Measurements from ENCODE around the gene MED8. TPM values are rescaled to one million over a fixed set of nuclear protein-coding genes. Genes with fewer than 3 reads are reported as not detected.

MED8 gene
- total RNA-seq, 1 donor from 2014 or later: 23.6 TPM

GRCh38 chr1:43357251-43357650, 32.3 kb downstream of the MED8 start:
- H3K9me3 ChIP-seq (ENCODE audit: low read depth): no peaks in the 10 kb centered on the region
- peaks cover 47% of the 10 kb centered on the region for H3K4me1 Mint-ChIP-seq
- H3K27ac ChIP-seq: no peak overlapping the region
- peaks cover 30% of the 10 kb centered on the region for H4K20me1 ChIP-seq (ENCODE audit: low read depth)
- peaks cover 23% of the 10 kb centered on the region for H3K36me3 Mint-ChIP-seq
- peaks cover 34% of the 10 kb centered on the region for H3K79me2 ChIP-seq (ENCODE audit: low read depth)
- H3K9me3 Mint-ChIP-seq: no peaks in the 10 kb centered on the region
- peak overlapping the region; percentile 98 for H3K4me3 Mint-ChIP-seq
- H3K27me3 ChIP-seq: no peaks in the 10 kb centered on the region
- H3F3A ChIP-seq (ENCODE audit: low read depth): peaks cover 28% of the 10 kb centered on the region
- H3K9ac ChIP-seq: no peak overlapping the region
- DNase-seq (ENCODE audit: low spot score): no peak
- H3K27ac Mint-ChIP-seq: no peak overlapping the region
- H3K36me3 ChIP-seq: peaks cover 12% of the 10 kb centered on the region
- peaks cover 26% of the 10 kb centered on the region for H3K4me1 ChIP-seq
- no peak overlapping the region for H2AFZ ChIP-seq (replicated peaks)
- peaks cover 3% of the 10 kb centered on the region for H3K27me3 Mint-ChIP-seq (ENCODE audit: insufficient read depth, low read depth)
- no peak overlapping the region for H3K4me3 ChIP-seq
- TF ChIP-seq EZH2phosphoT487 (IDR thresholded peaks at IDR 0.05): no peak
- H3K4me2 ChIP-seq: no peak overlapping the region

- peaks cover 7% of the 10 kb centered on the region for H4K20me1 ChIP-seq (ENCODE audit: low read depth)
- H3F3A ChIP-seq (ENCODE audit: low read depth): peaks cover 19% of the 10 kb centered on the region
- TF ChIP-seq, protein P1, sequence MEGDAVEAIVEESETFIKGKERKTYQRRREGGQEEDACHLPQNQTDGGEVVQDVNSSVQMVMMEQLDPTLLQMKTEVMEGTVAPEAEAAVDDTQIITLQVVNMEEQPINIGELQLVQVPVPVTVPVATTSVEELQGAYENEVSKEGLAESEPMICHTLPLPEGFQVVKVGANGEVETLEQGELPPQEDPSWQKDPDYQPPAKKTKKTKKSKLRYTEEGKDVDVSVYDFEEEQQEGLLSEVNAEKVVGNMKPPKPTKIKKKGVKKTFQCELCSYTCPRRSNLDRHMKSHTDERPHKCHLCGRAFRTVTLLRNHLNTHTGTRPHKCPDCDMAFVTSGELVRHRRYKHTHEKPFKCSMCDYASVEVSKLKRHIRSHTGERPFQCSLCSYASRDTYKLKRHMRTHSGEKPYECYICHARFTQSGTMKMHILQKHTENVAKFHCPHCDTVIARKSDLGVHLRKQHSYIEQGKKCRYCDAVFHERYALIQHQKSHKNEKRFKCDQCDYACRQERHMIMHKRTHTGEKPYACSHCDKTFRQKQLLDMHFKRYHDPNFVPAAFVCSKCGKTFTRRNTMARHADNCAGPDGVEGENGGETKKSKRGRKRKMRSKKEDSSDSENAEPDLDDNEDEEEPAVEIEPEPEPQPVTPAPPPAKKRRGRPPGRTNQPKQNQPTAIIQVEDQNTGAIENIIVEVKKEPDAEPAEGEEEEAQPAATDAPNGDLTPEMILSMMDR (IDR thresholded peaks at IDR 0.05): no peak
- TF ChIP-seq EZH2phosphoT487 (IDR thresholded peaks at IDR 0.05) (no peak), EZH2 (IDR thresholded peaks at IDR 0.05) (no peak)
- H3K36me3 ChIP-seq: no peaks in the 10 kb centered on the region
- H2AFZ ChIP-seq (replicated peaks): no peak overlapping the region
- H3K4me3 ChIP-seq: no peak overlapping the region
- DNase-seq (ENCODE audit: low spot score): no peak
- Mint-ChIP-seq H3K36me3 (peaks cover 4% of the 10 kb centered on the region), H3K27me3 (ENCODE audit: insufficient read depth, low read depth) (peaks cover 2% of the 10 kb centered on the region), H3K9me3 (no peaks in the 10 kb centered on the region), H3K4me1 (peaks cover 30% of the 10 kb centered on the region), H3K4me3 (no peak overlapping the region), H3K27ac (no peak overlapping the region)
- H3K79me2 ChIP-seq (ENCODE audit: low read depth): peaks cover 11% of the 10 kb centered on the region
- no peaks in the 10 kb centered on the region for H3K27me3 ChIP-seq
- H3K4me2 ChIP-seq: no peak overlapping the region
- peaks cover 18% of the 10 kb centered on the region for H3K4me1 ChIP-seq
- no peak overlapping the region for H3K27ac ChIP-seq
- no peak overlapping the region for H3K9ac ChIP-seq
- no peaks in the 10 kb centered on the region for H3K9me3 ChIP-seq (ENCODE audit: low read depth)
These were observed 34.7 kb downstream of the MED8 start for GRCh38 chr1:43354936-43355335.

- H3K9me3 Mint-ChIP-seq: no peaks in the 10 kb centered on the region
These were observed 35.1 kb downstream of the MED8 start for GRCh38 chr1:43354471-43354870.

GRCh38 chr1:43352881-43353280, 36.7 kb downstream of the MED8 start:
- H3K27ac Mint-ChIP-seq: peak overlapping the region; percentile 14
- Histone ChIP-seq H3K9me3 (ENCODE audit: low read depth) (no peaks in the 10 kb centered on the region), H3F3A (ENCODE audit: low read depth) (peaks cover 34% of the 10 kb centered on the region), H3K4me2 (no peak overlapping the region), H3K4me1 (peaks cover 27% of the 10 kb centered on the region), H3K9ac (no peak overlapping the region), H3K4me3 (no peak overlapping the region), H3K79me2 (ENCODE audit: low read depth) (no peaks in the 10 kb centered on the region), H3K27ac (no peak overlapping the region), H4K20me1 (ENCODE audit: low read depth) (no peaks in the 10 kb centered on the region), H3K36me3 (no peaks in the 10 kb centered on the region), H2AFZ (replicated peaks) (no peak overlapping the region), H3K27me3 (peaks cover 5% of the 10 kb centered on the region)
- H3K9me3 Mint-ChIP-seq: no peaks in the 10 kb centered on the region
- H3K27me3 Mint-ChIP-seq (ENCODE audit: insufficient read depth, low read depth): peaks cover 6% of the 10 kb centered on the region
- peaks cover 31% of the 10 kb centered on the region for H3K4me1 Mint-ChIP-seq
- TF ChIP-seq, protein P1 (IDR thresholded peaks at IDR 0.05): no peak
- TF ChIP-seq EZH2phosphoT487 (IDR thresholded peaks at IDR 0.05) (no peak), EZH2 (IDR thresholded peaks at IDR 0.05) (no peak)
- no peak overlapping the region for H3K4me3 Mint-ChIP-seq
- no peaks in the 10 kb centered on the region for H3K36me3 Mint-ChIP-seq
- no peak for DNase-seq (ENCODE audit: low spot score)

More at GRCh38 chr1:43354471-43354870, 35.1 kb downstream of the MED8 start:
- H3K36me3 ChIP-seq: no peaks in the 10 kb centered on the region
- peaks cover 18% of the 10 kb centered on the region for H3K4me1 ChIP-seq
- no peak for DNase-seq (ENCODE audit: low spot score)
- H2AFZ ChIP-seq (replicated peaks): no peak overlapping the region
- peaks cover 6% of the 10 kb centered on the region for H3K79me2 ChIP-seq (ENCODE audit: low read depth)
- no peaks in the 10 kb centered on the region for H3K27me3 ChIP-seq
- peaks cover 2% of the 10 kb centered on the region for H4K20me1 ChIP-seq (ENCODE audit: low read depth)
- H3K27ac ChIP-seq: no peak overlapping the region
- H3K4me1 Mint-ChIP-seq: peaks cover 30% of the 10 kb centered on the region
- peaks cover 24% of the 10 kb centered on the region for H3F3A ChIP-seq (ENCODE audit: low read depth)
- TF ChIP-seq EZH2 (IDR thresholded peaks at IDR 0.05): no peak
- peaks cover 5% of the 10 kb centered on the region for H3K27me3 Mint-ChIP-seq (ENCODE audit: insufficient read depth, low read depth)
- H3K4me3 ChIP-seq: no peak overlapping the region
- H3K27ac Mint-ChIP-seq: no peak overlapping the region
- H3K36me3 Mint-ChIP-seq: no peaks in the 10 kb centered on the region
- no peaks in the 10 kb centered on the region for H3K9me3 ChIP-seq (ENCODE audit: low read depth)
- H3K9ac ChIP-seq: no peak overlapping the region
- no peak overlapping the region for H3K4me3 Mint-ChIP-seq
- H3K4me2 ChIP-seq: no peak overlapping the region

Data from neural progenitor cell (in vitro differentiated cells).